Activated naive CD4-positive, alpha-beta T cell treated with anti-CD3 and anti-CD28 coated beads, Interleukin-2, amount 50 U/mL, for 72 hours (primary cell): Measurements from ENCODE around the gene ARHGEF5. TPM values are rescaled to one million over a fixed set of nuclear protein-coding genes. Genes with fewer than 3 reads are reported as not detected.
"Not testable (repeated sequence)": the region's sequence is repeated elsewhere in the genome, so short reads cannot be mapped to it uniquely, and the experiment has no call there.

Experiments used
- ATAC-seq, 2 donors: fragments of 150-1000 bp; cut with Tn5 transposase; 2 replicates each; pipeline ENCODE4 v1.10.0; 2021; ENCODE audit warnings: mild to moderate bottlenecking in 2 of 2, moderate library complexity in 2 of 2
- DNase-seq, 2 donors: peaks; one replicate each; pipeline ENCODE4 v3.0.0; 2021 to 2022; ENCODE audit warnings: low spot score in 2 of 2
- H3K27ac Mint-ChIP-seq, 2 donors: one replicate each; pipeline ENCODE4 v1.8.0; 2022; ENCODE audit warnings: mild to moderate bottlenecking in 2 of 2, mixed read lengths in 2 of 2
- H3K36me3 Mint-ChIP-seq, 2 donors: one replicate each; pipeline ENCODE4 v1.8.0; 2022; ENCODE audit warnings: mixed read lengths in 2 of 2
- H3K9me3 Mint-ChIP-seq, 2 donors: one replicate each; pipeline ENCODE4 v1.8.0; 2022; ENCODE audit warnings: mixed read lengths in 2 of 2
- total RNA-seq, 2 donors: library from RNA; stranded (reverse); gene quantifications; one replicate each; pipeline ENCODE4 v1.2.3, GENCODE V29; 2022

The ARHGEF5 gene
- total RNA-seq, 2 donors from 2014 or later, result 11.4 to 13.3 TPM

DNA sequence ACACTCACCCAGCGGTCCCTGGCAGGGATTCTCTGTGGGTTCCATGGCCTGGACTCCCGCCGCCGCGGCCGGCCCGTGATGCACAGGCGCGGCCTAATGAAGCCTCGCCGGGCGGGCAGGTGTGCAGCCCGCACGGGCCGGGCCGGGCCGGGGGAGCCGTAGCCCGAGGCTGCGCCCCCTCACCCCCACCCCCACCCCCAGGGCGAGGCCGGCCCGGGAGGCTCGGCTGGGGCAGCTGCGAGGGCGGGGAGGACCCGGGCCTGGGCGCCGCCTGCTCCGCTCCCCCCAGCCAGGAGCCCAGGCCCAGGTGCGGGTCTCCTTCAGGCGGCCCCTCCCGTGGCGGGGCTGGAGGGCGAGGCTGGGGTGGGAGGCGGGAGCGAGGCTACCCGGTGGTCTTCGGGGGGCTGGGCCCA lies 48.5 kb downstream of the ARHGEF5 start, which contains the start of gene NOBOX:
NOBOX (minus strand) TSS at position 45 of the 413 bp plus-strand sequence.
- peak within 1 kb of the TSS in 1 of 2 donors; percentile 58 for H3K27ac Mint-ChIP-seq
- H3K36me3 Mint-ChIP-seq, result no peaks in the 10 kb centered on the region
- DNase-seq (no peak), ATAC-seq (no peak)
- no peaks in the 10 kb centered on the region for H3K9me3 Mint-ChIP-seq

DNA sequence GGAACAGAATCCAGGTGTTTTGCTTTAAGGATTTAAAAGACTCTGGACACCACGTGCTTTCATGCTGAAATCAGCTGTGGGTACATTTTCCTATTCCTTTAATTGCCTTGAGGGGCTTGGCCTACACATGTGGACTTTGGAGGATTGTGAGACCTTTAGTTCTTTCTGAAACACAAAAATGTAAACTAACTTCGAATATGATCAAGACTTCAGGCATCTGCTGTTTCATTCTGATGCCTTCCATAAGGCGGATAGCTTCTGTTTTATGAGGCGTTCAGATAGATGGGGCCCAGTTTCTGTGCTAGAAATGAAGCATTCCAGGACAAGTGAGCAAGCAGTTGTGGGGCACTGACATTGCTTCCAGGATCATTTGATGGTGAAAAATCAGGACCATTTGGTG lies 49.7 kb downstream of the ARHGEF5 start:
- ATAC-seq (no peak), DNase-seq (no peak)
- Mint-ChIP-seq H3K9me3 (no peaks in the 10 kb centered on the region), H3K27ac (no peak overlapping the region), H3K36me3 (no peaks in the 10 kb centered on the region)

DNA sequence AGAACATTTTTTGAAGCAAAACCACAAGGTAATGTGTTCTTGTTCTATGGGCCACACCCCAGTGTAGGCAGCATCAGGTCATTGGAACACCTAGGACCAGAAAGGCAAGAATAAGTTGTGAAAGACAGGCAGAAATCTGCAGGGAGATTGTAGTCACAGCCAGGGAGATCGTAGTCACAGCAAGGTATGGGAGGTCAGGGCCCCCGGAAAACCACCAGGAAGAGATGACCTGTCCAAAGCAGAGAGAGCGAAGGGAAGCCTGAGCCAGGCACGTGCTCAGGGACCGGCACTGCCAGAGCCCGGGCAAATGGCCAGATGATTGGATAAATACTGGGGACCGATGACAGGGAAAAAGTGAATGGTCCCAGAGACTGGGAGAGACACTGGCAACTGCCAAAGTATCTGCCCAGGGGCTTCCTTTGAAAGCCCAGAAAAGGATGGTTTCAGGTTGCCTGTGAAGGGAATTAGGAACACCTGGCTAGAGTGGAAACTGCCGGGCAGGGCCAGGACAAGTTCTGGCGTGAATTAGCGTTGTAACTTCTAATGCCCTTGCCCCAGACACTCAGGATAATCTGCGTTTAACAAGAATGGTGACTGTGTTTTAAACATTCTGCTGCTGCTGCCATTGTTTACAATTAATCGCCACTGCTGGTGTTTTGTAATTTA lies 52.2 kb downstream of the ARHGEF5 start:
- Mint-ChIP-seq H3K27ac (no peak overlapping the region), H3K36me3 (no peaks in the 10 kb centered on the region), H3K9me3 (no peaks in the 10 kb centered on the region)
- no peak for ATAC-seq
- no peak for DNase-seq

DNA sequence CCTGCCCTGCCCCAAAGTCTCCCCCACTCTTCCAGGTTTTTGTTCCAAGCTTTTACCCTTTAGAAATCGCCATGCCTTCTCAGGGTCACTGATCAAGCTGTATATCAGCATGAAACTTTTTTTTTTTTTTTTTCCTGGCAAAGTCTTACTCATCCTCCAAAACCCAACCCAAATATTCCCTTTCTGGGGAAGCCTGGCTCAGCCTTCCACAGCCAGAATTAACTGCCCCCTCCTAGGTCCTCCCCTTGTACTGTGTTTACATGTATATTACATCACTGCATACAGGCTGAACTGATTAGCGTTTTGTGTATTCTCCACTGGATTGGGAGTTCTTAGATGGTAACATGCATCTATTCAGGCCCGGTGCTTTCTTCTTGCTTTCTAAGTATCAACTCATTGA lies 52.9 kb downstream of the ARHGEF5 start:
- DNase-seq, result no peak
- no peak for ATAC-seq
- Mint-ChIP-seq H3K9me3 (no peaks in the 10 kb centered on the region), H3K36me3 (no peaks in the 10 kb centered on the region), H3K27ac (no peak overlapping the region)

DNA sequence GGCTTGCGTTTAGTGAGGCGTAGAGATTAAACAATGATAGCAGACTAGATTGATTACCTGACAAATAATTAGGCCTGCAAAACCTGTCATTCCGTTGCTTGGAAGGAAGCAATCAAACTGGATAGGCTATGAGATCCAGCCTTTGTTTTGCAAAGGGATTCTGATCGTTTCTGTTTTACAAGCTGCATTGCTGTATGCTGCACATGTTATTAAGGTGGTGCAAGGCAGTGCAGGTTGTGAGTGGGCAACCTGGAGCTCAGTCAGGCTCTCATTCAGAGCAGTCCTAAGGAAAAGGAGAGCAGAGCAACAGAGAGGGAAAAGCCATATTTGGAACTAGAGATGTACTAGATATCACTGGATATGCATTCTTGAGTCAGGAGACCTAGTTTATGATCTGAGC lies 55.2 kb downstream of the ARHGEF5 start:
- no peak for ATAC-seq
- no peak for DNase-seq

DNA sequence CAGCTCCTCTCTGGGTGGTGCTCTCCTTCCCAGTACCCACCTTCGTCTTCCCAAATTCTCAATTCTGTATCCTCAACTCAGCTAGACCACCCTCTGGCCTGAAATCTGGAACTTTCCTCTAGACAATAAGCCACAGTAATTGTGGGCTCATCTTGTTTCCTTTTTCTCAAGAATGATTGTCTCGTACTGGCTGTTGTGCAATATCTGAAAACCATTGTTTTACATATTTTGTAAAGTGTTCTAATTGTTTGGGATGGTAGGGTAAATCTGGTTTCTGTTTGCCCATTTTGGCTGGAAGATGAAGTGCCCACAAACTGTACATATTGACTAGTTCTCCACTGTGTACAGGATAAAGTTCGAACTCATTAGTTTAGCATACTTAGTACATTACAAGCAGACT lies 59.6 kb downstream of the ARHGEF5 start:
- ATAC-seq, result no peak
- no peak for DNase-seq
- Mint-ChIP-seq H3K27ac (no peak overlapping the region), H3K36me3 (no peaks in the 10 kb centered on the region), H3K9me3 (no peaks in the 10 kb centered on the region)

More for the DNA sequence above, 55.2 kb downstream of the ARHGEF5 start:
- no peaks in the 10 kb centered on the region for H3K9me3 Mint-ChIP-seq
- no peak overlapping the region for H3K27ac Mint-ChIP-seq
- H3K36me3 Mint-ChIP-seq, result no peaks in the 10 kb centered on the region

DNA sequence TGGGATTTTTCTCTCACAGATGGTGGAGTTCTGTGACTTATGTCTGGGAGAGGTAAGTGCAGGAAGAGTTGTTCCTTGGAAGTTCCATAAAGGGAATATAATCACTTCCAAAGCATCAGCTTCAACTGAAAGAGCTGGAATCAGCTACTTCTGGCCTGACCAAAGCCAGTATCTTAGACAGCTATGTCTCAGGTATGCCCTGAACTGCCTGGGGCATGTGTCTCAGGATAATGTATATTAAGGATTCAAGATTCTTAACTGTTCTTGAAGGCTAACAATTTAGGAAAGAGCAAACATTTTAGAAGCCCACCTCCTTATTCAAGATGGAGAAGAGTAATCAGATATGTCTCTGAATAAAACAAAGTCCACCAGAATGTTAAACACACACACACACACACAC lies 60.7 kb downstream of the ARHGEF5 start:
- no peak overlapping the region for H3K27ac Mint-ChIP-seq

DNA sequence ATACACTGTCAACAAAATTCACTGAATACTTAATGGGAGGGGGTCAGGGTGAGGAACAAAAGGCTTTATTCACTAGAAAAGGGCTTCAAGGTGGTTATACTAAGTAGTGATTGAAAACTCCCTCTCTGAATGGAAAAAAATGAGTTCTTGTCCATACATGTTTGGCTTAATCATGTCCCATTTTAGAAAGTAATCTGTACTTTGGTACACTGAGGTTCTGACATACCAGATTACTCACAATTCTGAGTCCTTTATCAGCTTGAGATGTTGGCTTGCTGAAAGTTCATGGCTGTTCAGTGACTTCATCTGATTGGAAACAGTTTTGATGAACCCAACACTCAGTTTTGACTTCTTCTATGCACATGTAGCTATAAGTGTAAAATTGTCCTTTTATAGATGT lies 61.1 kb downstream of the ARHGEF5 start:
- DNase-seq (no peak), ATAC-seq (no peak)
- Mint-ChIP-seq H3K36me3 (no peaks in the 10 kb centered on the region), H3K27ac (no peak overlapping the region), H3K9me3 (no peaks in the 10 kb centered on the region)

More for the DNA sequence above, 60.7 kb downstream of the ARHGEF5 start:
- Mint-ChIP-seq H3K9me3 (no peaks in the 10 kb centered on the region), H3K36me3 (no peaks in the 10 kb centered on the region)
- ATAC-seq, result no peak
- DNase-seq, result no peak

DNA sequence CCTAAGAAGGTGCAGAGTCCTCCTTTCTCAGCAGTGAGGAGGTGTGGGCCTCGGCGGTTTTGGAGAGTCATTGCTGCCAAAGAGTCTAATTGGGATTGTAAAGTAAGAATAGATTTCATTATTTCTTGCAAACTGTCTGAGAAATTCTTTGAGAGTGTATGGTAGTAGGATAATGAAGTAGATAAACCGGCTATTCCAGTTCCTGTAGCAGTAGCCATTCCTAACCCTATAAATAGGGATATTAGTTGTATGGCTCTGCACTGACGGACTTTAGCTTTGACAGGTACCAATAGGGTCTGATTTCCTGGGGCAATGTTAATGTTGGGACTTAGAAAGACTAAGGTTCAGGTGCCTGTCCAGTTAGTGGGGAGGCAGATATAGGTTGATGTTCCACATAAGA lies 63.7 kb downstream of the ARHGEF5 start:
- not testable (repeated sequence) for ATAC-seq, DNase-seq, H3K9me3 Mint-ChIP-seq, H3K27ac Mint-ChIP-seq, H3K36me3 Mint-ChIP-seq

DNA sequence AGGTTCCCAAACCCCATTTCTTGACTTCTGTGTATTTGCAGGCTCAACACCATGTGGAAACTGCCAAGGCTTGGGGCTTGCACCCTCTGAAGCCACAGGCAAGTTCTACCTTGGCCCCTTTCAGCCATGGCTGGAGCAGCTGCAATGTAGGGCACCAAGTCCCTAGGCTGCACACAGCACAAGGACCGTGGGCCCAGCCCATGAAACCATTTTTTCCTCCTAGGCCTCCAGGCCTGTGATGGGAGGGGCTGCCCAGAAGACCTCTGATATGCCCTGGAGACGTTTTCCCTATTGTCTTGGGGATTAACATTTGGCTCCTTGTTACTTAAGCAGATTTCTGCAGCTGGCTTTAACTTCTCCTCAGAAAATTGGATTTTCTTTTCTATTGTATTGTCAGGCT lies 72.3 kb downstream of the ARHGEF5 start:
- not testable (repeated sequence) for DNase-seq, H3K27ac Mint-ChIP-seq, ATAC-seq
- Mint-ChIP-seq H3K9me3 (peaks cover 19 to 30% of the 10 kb centered on the region in 2 donors), H3K36me3 (peaks cover 29 to 32% of the 10 kb centered on the region in 2 donors)

DNA sequence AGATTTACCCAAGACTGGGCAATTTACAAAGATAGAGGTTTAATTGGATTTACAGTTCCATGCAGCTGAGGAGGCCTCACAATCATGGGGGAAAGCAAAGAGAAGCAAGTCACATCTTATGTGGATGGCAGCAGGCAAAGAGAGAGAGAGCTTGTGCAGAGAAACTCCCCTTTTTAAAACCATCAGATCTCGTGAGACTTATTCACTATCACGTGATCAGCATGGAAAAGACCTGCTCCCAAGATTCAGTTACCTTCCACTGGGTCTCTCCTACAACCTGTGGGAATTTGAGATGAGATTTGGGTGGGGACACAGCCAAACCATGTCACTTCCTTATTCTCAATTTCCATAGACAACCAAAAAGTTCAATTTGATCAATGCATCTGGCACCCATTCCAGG lies 73.2 kb downstream of the ARHGEF5 start:
- no peak for ATAC-seq
- no peak for DNase-seq
- Mint-ChIP-seq H3K36me3 (peaks cover 29 to 32% of the 10 kb centered on the region in 2 donors), H3K27ac (no peak overlapping the region), H3K9me3 (peaks cover 19 to 30% of the 10 kb centered on the region in 2 donors)

Other genes starting within 250 kb of the ARHGEF5 start
- gene OR2A2, start 245.8 kb upstream of the ARHGEF5 start, total RNA-seq, result not detected
- gene OR2A14, start 232.2 kb upstream of the ARHGEF5 start, total RNA-seq, result not detected
- gene CTAGE4, start 171.9 kb upstream of the ARHGEF5 start, total RNA-seq, result under 1 TPM in 1 of 2 donors, not detected in 1; 0.93 TPM
- gene ARHGEF35, start 159.6 kb upstream of the ARHGEF5 start, total RNA-seq, result 1 to 10 TPM in 1 of 2 donors, under 1 TPM in 1; 0.19 to 4.6 TPM
- gene OR2A42, start 115.8 kb upstream of the ARHGEF5 start, total RNA-seq, result not detected
- gene OR2A7, start 90.6 kb upstream of the ARHGEF5 start, total RNA-seq, result 1 to 10 TPM; 1.6 to 2.6 TPM
- gene CTAGE8, start 86.1 kb upstream of the ARHGEF5 start, total RNA-seq, result 1 to 10 TPM; 1.4 to 1.8 TPM
- not detected for gene OR2A1, start 43.0 kb upstream of the ARHGEF5 start, total RNA-seq
- gene NOBOX, start 48.3 kb downstream of the ARHGEF5 start, total RNA-seq, result not detected